ENCODE results near the gene UNC119.
"Not testable (repeated sequence)": the region's sequence is repeated elsewhere in the genome, so short reads cannot be mapped to it uniquely, and the experiment has no call there.

Gene UNC119

GRCh38 chr17:28522281-28522680 is 30.1 kb downstream of the UNC119 start:
- not testable (repeated sequence) for DNase-seq (ENCODE audit: low spot score)

- no peak for DNase-seq (ENCODE audit: low spot score)
Measured at GRCh38 chr17:28521311-28522085, 30.9 kb downstream of the UNC119 start.

GRCh38 chr17:28520687-28521086 is 31.7 kb downstream of the UNC119 start:
- DNase-seq (ENCODE audit: low spot score): no peak

- no peak for DNase-seq (ENCODE audit: low spot score)
Measured at GRCh38 chr17:28519236-28519635, 33.2 kb downstream of the UNC119 start.

- no peak for DNase-seq (ENCODE audit: low spot score)
Measured at GRCh38 chr17:28518578-28518977, 33.8 kb downstream of the UNC119 start.

- DNase-seq (ENCODE audit: low spot score): no peak
Measured at GRCh38 chr17:28518132-28518531, 34.3 kb downstream of the UNC119 start.

GRCh38 chr17:28515518-28515917 is 36.9 kb downstream of the UNC119 start:
- DNase-seq (ENCODE audit: low spot score): no peak

GRCh38 chr17:28514561-28515002 is 37.8 kb downstream of the UNC119 start:
- no peak for DNase-seq (ENCODE audit: low spot score)

GRCh38 chr17:28513476-28513875 is 38.9 kb downstream of the UNC119 start:
- no peak for DNase-seq (ENCODE audit: low spot score)

- no peak for DNase-seq (ENCODE audit: low spot score)
Measured at GRCh38 chr17:28511858-28512461, 40.5 kb downstream of the UNC119 start.

- no peak for DNase-seq (ENCODE audit: low spot score)
Measured at GRCh38 chr17:28509789-28510188, 42.6 kb downstream of the UNC119 start.

- DNase-seq (ENCODE audit: low spot score): no peak
Measured at GRCh38 chr17:28508211-28508724, 44.2 kb downstream of the UNC119 start.

GRCh38 chr17:28507567-28508203 is 44.7 kb downstream of the UNC119 start:
- no peak for DNase-seq (ENCODE audit: low spot score)

GRCh38 chr17:28506763-28507487 is 45.5 kb downstream of the UNC119 start:
- DNase-seq (ENCODE audit: low spot score): no peak

GRCh38 chr17:28505986-28506665 is 46.3 kb downstream of the UNC119 start, which contains the start of gene FOXN1:
TSS of gene FOXN1 (plus strand) at chr17:28506348. CDS start at chr17:28523970, 17,622 bp downstream.
- DNase-seq (ENCODE audit: low spot score): no peak

GRCh38 chr17:28503420-28503819 is 49.0 kb downstream of the UNC119 start:
- no peak for DNase-seq (ENCODE audit: low spot score)

- no peak for DNase-seq (ENCODE audit: low spot score)
Measured at GRCh38 chr17:28501421-28502284, 50.8 kb downstream of the UNC119 start.

- DNase-seq (ENCODE audit: low spot score): no peak
Measured at GRCh38 chr17:28500712-28501379, 51.6 kb downstream of the UNC119 start.

GRCh38 chr17:28499684-28500357 is 52.6 kb downstream of the UNC119 start:
- DNase-seq (ENCODE audit: low spot score): no peak

GRCh38 chr17:28499364-28499664 is 53.1 kb downstream of the UNC119 start:
- DNase-seq (ENCODE audit: low spot score): no peak

Data from activated CD4-positive, alpha-beta T cell treated with anti-CD3 and anti-CD28 coated beads, Interleukin-2, Interleukin-4, amounts not matched to agents 100 ng/mL and 50 ng/mL, durations not matched to agents 16 hours and 8 hours (primary cell).